WTC11 (cell line): ENCODE data around the gene DNAH1. TPM values are rescaled to one million over a fixed set of nuclear protein-coding genes. Genes with fewer than 3 reads are reported as not detected.

ENCODE experiments used
- ATAC-seq: fragments of 200-7000 bp; cut with Tn5 transposase; 2 replicates; pipeline ENCODE4 v1.10.0; 2021; ENCODE audit warnings: mild to moderate bottlenecking, moderate library complexity
- CTCF ChIA-PET: fragments of 300-600 bp; sonication (Branson Sonifier 250); formaldehyde crosslinking; loops from one replicate; lab custom pipeline; 2021; ENCODE audit warnings: antibody characterized with exemption; lab: Charles Lee
- POLR2A ChIA-PET: fragments of 350-600 bp; sonication (Branson Sonifier 250); formaldehyde crosslinking; loops from one replicate; lab custom pipeline; 2021; ENCODE audit warnings: antibody characterized with exemption; lab: Charles Lee
- DNase-seq: peaks from one replicate; pipeline ENCODE4 v3.0.0; 2021; ENCODE audit warnings: low spot score
- H3K27ac Mint-ChIP-seq: 2 replicates; pipeline ENCODE4 v1.8.0; 2021; ENCODE audit warnings: mixed read lengths
- H3K27me3 Mint-ChIP-seq: 2 replicates; pipeline ENCODE4 v1.8.0; 2021; ENCODE audit warnings: low read depth, mild to moderate bottlenecking, moderate library complexity, mixed read lengths
- H3K36me3 Mint-ChIP-seq: 2 replicates; pipeline ENCODE4 v1.8.0; 2021; ENCODE audit warnings: mixed read lengths
- H3K4me1 Mint-ChIP-seq: 2 replicates; pipeline ENCODE4 v1.8.0; 2022; ENCODE audit warnings: mixed read lengths
- H3K4me3 Mint-ChIP-seq: 2 replicates; pipeline ENCODE4 v1.8.0; 2021; ENCODE audit warnings: mild to moderate bottlenecking, moderate library complexity, mixed read lengths
- H3K9me3 Mint-ChIP-seq: 2 replicates; pipeline ENCODE4 v1.8.0; 2021; ENCODE audit warnings: mixed read lengths
- ATF1 ChIP-seq: sonication (generic); formaldehyde crosslinking; IDR thresholded peaks from 2 replicates; pipeline ENCODE4 v1.8.1; 2023; ENCODE audit warnings: mild to moderate bottlenecking, moderate library complexity, missing genetic modification reagents
- CREB1 ChIP-seq: sonication (generic); formaldehyde crosslinking; IDR thresholded peaks from 2 replicates; pipeline ENCODE4 v1.8.0; 2023; ENCODE audit warnings: mild to moderate bottlenecking, missing genetic modification reagents
- HMGA2 ChIP-seq: fragments of 250-450 bp; sonication (Bioruptor Pico); IDR thresholded peaks from 2 replicates; pipeline ENCODE4 v1.4.0; 2021; ENCODE audit warnings: mild to moderate bottlenecking, moderate library complexity
- KAT7 ChIP-seq: sonication (generic); formaldehyde crosslinking; IDR thresholded peaks from 2 replicates; pipeline ENCODE4 v1.8.1; 2023; ENCODE audit warnings: missing genetic modification reagents, mild to moderate bottlenecking, borderline replicate concordance
- ZBTB21 ChIP-seq: sonication (generic); formaldehyde crosslinking; IDR thresholded peaks from 2 replicates; pipeline ENCODE4 v1.8.1; 2023; ENCODE audit warnings: mild to moderate bottlenecking, missing genetic modification reagents, borderline replicate concordance
- ZNF671 ChIP-seq: fragments of 250-450 bp; sonication (Bioruptor Pico); IDR thresholded peaks from 2 replicates; pipeline ENCODE4 v1.8.0; 2021; ENCODE audit warnings: mild to moderate bottlenecking
- total RNA-seq: library from RNA; stranded (reverse); gene quantifications from 3 replicates; pipeline ENCODE4 v1.2.3, GENCODE V29; 2021
- TF ChIP-seq, protein P1 (sequence below): fragments of 200-600 bp; IDR thresholded peaks from 2 replicates; pipeline ENCODE4 v1.8.0; 2022; ENCODE audit warnings: antibody characterized with exemption
- TF ChIP-seq, protein P2 (sequence below): sonication (generic); formaldehyde crosslinking; IDR thresholded peaks from 2 replicates; pipeline ENCODE4 v1.8.1; 2022; ENCODE audit warnings: low read depth, mild to moderate bottlenecking, moderate library complexity, missing genetic modification reagents, borderline replicate concordance
- TF ChIP-seq, protein P3 (sequence below): sonication (generic); formaldehyde crosslinking; IDR thresholded peaks from 2 replicates; pipeline ENCODE4 v1.8.1; 2022; ENCODE audit warnings: low read depth, missing genetic modification reagents, borderline replicate concordance
- TF ChIP-seq, protein P4 (sequence below): sonication (generic); formaldehyde crosslinking; IDR thresholded peaks from 2 replicates; pipeline ENCODE4 v1.8.1; 2023; ENCODE audit warnings: mild to moderate bottlenecking, missing genetic modification reagents, moderate library complexity
- TF ChIP-seq, protein P5 (sequence below): sonication (generic); formaldehyde crosslinking; IDR thresholded peaks from 2 replicates; pipeline ENCODE4 v1.8.0; 2022; ENCODE audit warnings: mild to moderate bottlenecking, missing genetic modification reagents
- TF ChIP-seq, protein P6 (sequence below): sonication (generic); formaldehyde crosslinking; IDR thresholded peaks from 2 replicates; pipeline ENCODE4 v1.8.0; 2023; ENCODE audit warnings: missing genetic modification reagents, mild to moderate bottlenecking, borderline replicate concordance
- TF ChIP-seq, protein P7 (sequence below): fragments of 250-450 bp; sonication (Bioruptor Pico); IDR thresholded peaks from 2 replicates; pipeline ENCODE4 v1.9.0; 2021; ENCODE audit warnings: mild to moderate bottlenecking
- TF ChIP-seq, protein P8 (sequence below): sonication (generic); formaldehyde crosslinking; IDR thresholded peaks from 2 replicates; pipeline ENCODE4 v1.8.1; 2022; ENCODE audit warnings: mild to moderate bottlenecking, moderate library complexity, missing genetic modification reagents
- TF ChIP-seq, protein P9 (sequence below): fragments of 250-450 bp; sonication (Bioruptor Pico); IDR thresholded peaks from 2 replicates; pipeline ENCODE4 v2.1.2; 2022; ENCODE audit warnings: mild to moderate bottlenecking, moderate library complexity
- TF ChIP-seq, protein P10 (sequence below): sonication (generic); formaldehyde crosslinking; IDR thresholded peaks from 2 replicates; pipeline ENCODE4 v1.8.1; 2023; ENCODE audit warnings: mild to moderate bottlenecking, moderate library complexity, missing genetic modification reagents
- TF ChIP-seq, protein P11 (sequence below): fragments of 250-450 bp; sonication (Bioruptor Pico); IDR thresholded peaks from 2 replicates; pipeline ENCODE4 v1.8.0; 2021; ENCODE audit warnings: mild to moderate bottlenecking

Gene DNAH1
- total RNA-seq, 1 experiment from 2014 or later, result 1.5 TPM

DNA sequence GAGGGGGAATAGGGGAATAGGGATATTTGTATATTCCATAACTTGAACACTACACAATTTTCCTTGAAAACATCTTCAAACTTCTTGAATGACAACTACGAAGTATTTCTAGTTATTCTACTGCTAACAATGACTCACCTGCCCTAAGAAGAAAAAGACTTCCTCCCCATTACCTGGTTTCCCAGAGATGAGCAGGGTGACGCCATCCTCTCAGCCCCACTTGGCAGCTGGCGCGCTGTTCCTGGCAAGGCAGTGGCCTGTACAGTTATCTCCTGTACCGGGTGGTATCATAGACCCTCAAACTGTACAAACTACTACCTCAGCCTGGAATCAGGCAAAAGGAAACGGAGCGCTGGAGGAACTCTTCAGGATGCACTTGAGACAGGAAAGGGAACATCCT lies 48.1 kb upstream of the DNAH1 start:
- Mint-ChIP-seq H3K36me3 (peaks cover 69% of the 10 kb centered on the region), H3K4me3 (no peak overlapping the region)
- CTCF ChIA-PET, result no interaction called here
- TF ChIP-seq, protein P1, sequence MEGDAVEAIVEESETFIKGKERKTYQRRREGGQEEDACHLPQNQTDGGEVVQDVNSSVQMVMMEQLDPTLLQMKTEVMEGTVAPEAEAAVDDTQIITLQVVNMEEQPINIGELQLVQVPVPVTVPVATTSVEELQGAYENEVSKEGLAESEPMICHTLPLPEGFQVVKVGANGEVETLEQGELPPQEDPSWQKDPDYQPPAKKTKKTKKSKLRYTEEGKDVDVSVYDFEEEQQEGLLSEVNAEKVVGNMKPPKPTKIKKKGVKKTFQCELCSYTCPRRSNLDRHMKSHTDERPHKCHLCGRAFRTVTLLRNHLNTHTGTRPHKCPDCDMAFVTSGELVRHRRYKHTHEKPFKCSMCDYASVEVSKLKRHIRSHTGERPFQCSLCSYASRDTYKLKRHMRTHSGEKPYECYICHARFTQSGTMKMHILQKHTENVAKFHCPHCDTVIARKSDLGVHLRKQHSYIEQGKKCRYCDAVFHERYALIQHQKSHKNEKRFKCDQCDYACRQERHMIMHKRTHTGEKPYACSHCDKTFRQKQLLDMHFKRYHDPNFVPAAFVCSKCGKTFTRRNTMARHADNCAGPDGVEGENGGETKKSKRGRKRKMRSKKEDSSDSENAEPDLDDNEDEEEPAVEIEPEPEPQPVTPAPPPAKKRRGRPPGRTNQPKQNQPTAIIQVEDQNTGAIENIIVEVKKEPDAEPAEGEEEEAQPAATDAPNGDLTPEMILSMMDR, result no peak
- TF ChIP-seq, protein P2, sequence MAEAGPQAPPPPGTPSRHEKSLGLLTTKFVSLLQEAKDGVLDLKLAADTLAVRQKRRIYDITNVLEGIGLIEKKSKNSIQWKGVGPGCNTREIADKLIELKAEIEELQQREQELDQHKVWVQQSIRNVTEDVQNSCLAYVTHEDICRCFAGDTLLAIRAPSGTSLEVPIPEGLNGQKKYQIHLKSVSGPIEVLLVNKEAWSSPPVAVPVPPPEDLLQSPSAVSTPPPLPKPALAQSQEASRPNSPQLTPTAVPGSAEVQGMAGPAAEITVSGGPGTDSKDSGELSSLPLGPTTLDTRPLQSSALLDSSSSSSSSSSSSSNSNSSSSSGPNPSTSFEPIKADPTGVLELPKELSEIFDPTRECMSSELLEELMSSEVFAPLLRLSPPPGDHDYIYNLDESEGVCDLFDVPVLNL (CRISPR knock-in tag), result no peak
- no peak for TF ChIP-seq ZBTB21 (CRISPR knock-in tag)
- TF ChIP-seq, protein P3, sequence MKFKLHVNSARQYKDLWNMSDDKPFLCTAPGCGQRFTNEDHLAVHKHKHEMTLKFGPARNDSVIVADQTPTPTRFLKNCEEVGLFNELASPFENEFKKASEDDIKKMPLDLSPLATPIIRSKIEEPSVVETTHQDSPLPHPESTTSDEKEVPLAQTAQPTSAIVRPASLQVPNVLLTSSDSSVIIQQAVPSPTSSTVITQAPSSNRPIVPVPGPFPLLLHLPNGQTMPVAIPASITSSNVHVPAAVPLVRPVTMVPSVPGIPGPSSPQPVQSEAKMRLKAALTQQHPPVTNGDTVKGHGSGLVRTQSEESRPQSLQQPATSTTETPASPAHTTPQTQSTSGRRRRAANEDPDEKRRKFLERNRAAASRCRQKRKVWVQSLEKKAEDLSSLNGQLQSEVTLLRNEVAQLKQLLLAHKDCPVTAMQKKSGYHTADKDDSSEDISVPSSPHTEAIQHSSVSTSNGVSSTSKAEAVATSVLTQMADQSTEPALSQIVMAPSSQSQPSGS (CRISPR knock-in tag), result no peak
- no peak for TF ChIP-seq HMGA2 (CRISPR knock-in tag)
- TF ChIP-seq, protein P4, sequence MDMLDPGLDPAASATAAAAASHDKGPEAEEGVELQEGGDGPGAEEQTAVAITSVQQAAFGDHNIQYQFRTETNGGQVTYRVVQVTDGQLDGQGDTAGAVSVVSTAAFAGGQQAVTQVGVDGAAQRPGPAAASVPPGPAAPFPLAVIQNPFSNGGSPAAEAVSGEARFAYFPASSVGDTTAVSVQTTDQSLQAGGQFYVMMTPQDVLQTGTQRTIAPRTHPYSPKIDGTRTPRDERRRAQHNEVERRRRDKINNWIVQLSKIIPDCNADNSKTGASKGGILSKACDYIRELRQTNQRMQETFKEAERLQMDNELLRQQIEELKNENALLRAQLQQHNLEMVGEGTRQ, result no peak
- TF ChIP-seq, protein P5, sequence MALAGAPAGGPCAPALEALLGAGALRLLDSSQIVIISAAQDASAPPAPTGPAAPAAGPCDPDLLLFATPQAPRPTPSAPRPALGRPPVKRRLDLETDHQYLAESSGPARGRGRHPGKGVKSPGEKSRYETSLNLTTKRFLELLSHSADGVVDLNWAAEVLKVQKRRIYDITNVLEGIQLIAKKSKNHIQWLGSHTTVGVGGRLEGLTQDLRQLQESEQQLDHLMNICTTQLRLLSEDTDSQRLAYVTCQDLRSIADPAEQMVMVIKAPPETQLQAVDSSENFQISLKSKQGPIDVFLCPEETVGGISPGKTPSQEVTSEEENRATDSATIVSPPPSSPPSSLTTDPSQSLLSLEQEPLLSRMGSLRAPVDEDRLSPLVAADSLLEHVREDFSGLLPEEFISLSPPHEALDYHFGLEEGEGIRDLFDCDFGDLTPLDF (CRISPR knock-in tag), result no peak
- TF ChIP-seq, protein P6, sequence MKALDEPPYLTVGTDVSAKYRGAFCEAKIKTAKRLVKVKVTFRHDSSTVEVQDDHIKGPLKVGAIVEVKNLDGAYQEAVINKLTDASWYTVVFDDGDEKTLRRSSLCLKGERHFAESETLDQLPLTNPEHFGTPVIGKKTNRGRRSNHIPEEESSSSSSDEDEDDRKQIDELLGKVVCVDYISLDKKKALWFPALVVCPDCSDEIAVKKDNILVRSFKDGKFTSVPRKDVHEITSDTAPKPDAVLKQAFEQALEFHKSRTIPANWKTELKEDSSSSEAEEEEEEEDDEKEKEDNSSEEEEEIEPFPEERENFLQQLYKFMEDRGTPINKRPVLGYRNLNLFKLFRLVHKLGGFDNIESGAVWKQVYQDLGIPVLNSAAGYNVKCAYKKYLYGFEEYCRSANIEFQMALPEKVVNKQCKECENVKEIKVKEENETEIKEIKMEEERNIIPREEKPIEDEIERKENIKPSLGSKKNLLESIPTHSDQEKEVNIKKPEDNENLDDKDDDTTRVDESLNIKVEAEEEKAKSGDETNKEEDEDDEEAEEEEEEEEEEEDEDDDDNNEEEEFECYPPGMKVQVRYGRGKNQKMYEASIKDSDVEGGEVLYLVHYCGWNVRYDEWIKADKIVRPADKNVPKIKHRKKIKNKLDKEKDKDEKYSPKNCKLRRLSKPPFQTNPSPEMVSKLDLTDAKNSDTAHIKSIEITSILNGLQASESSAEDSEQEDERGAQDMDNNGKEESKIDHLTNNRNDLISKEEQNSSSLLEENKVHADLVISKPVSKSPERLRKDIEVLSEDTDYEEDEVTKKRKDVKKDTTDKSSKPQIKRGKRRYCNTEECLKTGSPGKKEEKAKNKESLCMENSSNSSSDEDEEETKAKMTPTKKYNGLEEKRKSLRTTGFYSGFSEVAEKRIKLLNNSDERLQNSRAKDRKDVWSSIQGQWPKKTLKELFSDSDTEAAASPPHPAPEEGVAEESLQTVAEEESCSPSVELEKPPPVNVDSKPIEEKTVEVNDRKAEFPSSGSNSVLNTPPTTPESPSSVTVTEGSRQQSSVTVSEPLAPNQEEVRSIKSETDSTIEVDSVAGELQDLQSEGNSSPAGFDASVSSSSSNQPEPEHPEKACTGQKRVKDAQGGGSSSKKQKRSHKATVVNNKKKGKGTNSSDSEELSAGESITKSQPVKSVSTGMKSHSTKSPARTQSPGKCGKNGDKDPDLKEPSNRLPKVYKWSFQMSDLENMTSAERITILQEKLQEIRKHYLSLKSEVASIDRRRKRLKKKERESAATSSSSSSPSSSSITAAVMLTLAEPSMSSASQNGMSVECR (CRISPR knock-in tag), result no peak
- TF ChIP-seq, protein P7, sequence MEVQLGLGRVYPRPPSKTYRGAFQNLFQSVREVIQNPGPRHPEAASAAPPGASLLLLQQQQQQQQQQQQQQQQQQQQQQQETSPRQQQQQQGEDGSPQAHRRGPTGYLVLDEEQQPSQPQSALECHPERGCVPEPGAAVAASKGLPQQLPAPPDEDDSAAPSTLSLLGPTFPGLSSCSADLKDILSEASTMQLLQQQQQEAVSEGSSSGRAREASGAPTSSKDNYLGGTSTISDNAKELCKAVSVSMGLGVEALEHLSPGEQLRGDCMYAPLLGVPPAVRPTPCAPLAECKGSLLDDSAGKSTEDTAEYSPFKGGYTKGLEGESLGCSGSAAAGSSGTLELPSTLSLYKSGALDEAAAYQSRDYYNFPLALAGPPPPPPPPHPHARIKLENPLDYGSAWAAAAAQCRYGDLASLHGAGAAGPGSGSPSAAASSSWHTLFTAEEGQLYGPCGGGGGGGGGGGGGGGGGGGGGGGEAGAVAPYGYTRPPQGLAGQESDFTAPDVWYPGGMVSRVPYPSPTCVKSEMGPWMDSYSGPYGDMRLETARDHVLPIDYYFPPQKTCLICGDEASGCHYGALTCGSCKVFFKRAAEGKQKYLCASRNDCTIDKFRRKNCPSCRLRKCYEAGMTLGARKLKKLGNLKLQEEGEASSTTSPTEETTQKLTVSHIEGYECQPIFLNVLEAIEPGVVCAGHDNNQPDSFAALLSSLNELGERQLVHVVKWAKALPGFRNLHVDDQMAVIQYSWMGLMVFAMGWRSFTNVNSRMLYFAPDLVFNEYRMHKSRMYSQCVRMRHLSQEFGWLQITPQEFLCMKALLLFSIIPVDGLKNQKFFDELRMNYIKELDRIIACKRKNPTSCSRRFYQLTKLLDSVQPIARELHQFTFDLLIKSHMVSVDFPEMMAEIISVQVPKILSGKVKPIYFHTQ (CRISPR knock-in tag), result no peak
- TF ChIP-seq, protein P8, sequence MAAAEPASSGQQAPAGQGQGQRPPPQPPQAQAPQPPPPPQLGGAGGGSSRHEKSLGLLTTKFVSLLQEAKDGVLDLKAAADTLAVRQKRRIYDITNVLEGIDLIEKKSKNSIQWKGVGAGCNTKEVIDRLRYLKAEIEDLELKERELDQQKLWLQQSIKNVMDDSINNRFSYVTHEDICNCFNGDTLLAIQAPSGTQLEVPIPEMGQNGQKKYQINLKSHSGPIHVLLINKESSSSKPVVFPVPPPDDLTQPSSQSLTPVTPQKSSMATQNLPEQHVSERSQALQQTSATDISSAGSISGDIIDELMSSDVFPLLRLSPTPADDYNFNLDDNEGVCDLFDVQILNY, result no peak
- no peak for TF ChIP-seq KAT7 (CRISPR knock-in tag)
- no peak for TF ChIP-seq ATF1 (CRISPR knock-in tag)
- no peak for TF ChIP-seq ZNF671 (CRISPR knock-in tag)
- TF ChIP-seq, protein P9, sequence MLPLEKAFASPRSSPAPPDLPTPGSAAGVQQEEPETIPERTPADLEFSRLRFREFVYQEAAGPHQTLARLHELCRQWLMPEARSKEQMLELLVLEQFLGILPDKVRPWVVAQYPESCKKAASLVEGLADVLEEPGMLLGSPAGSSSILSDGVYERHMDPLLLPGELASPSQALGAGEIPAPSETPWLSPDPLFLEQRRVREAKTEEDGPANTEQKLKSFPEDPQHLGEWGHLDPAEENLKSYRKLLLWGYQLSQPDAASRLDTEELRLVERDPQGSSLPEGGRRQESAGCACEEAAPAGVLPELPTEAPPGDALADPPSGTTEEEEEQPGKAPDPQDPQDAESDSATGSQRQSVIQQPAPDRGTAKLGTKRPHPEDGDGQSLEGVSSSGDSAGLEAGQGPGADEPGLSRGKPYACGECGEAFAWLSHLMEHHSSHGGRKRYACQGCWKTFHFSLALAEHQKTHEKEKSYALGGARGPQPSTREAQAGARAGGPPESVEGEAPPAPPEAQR, result no peak
- TF ChIP-seq CREB1 (CRISPR knock-in tag), result no peak
- TF ChIP-seq, protein P10, sequence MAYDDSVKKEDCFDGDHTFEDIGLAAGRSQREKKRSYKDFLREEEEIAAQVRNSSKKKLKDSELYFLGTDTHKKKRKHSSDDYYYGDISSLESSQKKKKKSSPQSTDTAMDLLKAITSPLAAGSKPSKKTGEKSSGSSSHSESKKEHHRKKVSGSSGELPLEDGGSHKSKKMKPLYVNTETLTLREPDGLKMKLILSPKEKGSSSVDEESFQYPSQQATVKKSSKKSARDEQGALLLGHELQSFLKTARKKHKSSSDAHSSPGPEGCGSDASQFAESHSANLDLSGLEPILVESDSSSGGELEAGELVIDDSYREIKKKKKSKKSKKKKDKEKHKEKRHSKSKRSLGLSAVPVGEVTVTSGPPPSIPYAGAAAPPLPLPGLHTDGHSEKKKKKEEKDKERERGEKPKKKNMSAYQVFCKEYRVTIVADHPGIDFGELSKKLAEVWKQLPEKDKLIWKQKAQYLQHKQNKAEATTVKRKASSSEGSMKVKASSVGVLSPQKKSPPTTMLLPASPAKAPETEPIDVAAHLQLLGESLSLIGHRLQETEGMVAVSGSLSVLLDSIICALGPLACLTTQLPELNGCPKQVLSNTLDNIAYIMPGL (CRISPR knock-in tag), result no peak
- TF ChIP-seq, protein P11, sequence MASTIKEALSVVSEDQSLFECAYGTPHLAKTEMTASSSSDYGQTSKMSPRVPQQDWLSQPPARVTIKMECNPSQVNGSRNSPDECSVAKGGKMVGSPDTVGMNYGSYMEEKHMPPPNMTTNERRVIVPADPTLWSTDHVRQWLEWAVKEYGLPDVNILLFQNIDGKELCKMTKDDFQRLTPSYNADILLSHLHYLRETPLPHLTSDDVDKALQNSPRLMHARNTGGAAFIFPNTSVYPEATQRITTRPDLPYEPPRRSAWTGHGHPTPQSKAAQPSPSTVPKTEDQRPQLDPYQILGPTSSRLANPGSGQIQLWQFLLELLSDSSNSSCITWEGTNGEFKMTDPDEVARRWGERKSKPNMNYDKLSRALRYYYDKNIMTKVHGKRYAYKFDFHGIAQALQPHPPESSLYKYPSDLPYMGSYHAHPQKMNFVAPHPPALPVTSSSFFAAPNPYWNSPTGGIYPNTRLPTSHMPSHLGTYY (CRISPR knock-in tag), result no peak

More for the DNA sequence above, 48.1 kb upstream of the DNAH1 start:
- no peaks in the 10 kb centered on the region for H3K9me3 Mint-ChIP-seq
- DNase-seq, result no peak
- H3K4me1 Mint-ChIP-seq, result 0 out of 2 replicates have a peak, but pooled peaks cover 3% of the 10 kb centered on the region
- H3K27me3 Mint-ChIP-seq, result no peaks in the 10 kb centered on the region
- no peak for ATAC-seq
- POLR2A ChIA-PET, result no interaction called here
- H3K27ac Mint-ChIP-seq, result no peak overlapping the region; the same call in 1 of the 2 replicates
